Measurements from ENCODE around the gene PPM1E. TPM values are rescaled to one million over a fixed set of nuclear protein-coding genes. Genes with fewer than 3 reads are reported as not detected.

Gene PPM1E
- total and polyA plus RNA-seq, 2 of the 8 experiments (the other 6 are each of a cell fraction or from before 2014, with no cell fraction given), result 5.0 to 10.4 TPM

DNA sequence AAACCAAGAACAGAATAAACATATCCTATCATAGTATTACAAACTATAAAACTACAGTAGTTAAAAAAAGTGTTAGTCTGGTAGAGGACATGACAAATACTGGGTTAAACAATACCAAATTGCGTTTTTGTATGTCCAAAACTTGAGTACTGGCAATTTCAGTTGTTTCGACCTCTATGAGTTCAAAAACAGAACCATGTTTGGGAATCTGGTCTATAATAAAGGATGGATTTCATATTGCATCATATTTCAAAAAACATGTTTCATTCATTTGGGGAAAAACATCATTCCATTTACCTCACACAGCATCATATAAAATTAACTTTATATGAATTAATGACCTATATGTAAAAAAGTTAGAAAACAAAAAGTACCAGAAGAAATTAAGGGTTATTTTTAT lies 269.3 kb downstream of the PPM1E start:
- ChIA-PET POLR2A (ENCODE audit: partially characterized antibody) (no interaction called here), CTCF (ENCODE audit: partially characterized antibody) (no interaction called here)
- Histone ChIP-seq H3K4me3 (ENCODE audit: extremely low read depth in 1 of 4, insufficient read depth in 2 of 4, low read depth in 3 of 4, low read length in 4 of 4) (no peak overlapping the region), H3K23ac (ENCODE audit: insufficient read length) (no peak overlapping the region), H2BK12ac (ENCODE audit: low read depth, low read length) (no peak overlapping the region), H3K27ac (ENCODE audit: low read depth, low read length) (no peak overlapping the region), H3K4me1 (replicated peaks in 1 of 4; ENCODE audit: control insufficient read depth in 3 of 4, insufficient read depth in 4 of 4, low read length in 3 of 4) (no peaks in the 10 kb centered on the region), H3K4me2 (ENCODE audit: insufficient read depth in 1 of 2, low read depth in 2 of 2, low read length in 2 of 2) (no peak overlapping the region), H3K14ac (ENCODE audit: insufficient read length) (no peak overlapping the region), H2AK5ac (ENCODE audit: low read depth, low read length) (no peak overlapping the region), H2BK15ac (ENCODE audit: low read length) (no peak overlapping the region), H3K9ac (replicated peaks in 1 of 4; ENCODE audit: extremely low read depth in 1 of 4, low read depth in 3 of 4, low read length in 3 of 4) (no peak overlapping the region), H3K23me2 (ENCODE audit: low read depth, low read length) (no peaks in the 10 kb centered on the region), H2AFZ (ENCODE audit: low read length) (no peak overlapping the region), H3K27me3 (replicated peaks in 1 of 4; ENCODE audit: control insufficient read depth in 3 of 4, extremely low read depth in 1 of 4, insufficient read depth in 3 of 4, low read length in 3 of 4) (no peaks in the 10 kb centered on the region), H3K79me1 (ENCODE audit: low read depth, low read length) (no peaks in the 10 kb centered on the region; the same call in none of the 2 replicates), H3K18ac (ENCODE audit: extremely low read depth, low read length) (no peak overlapping the region), H4K8ac (ENCODE audit: extremely low read depth, insufficient read depth, low read length) (no peak overlapping the region), H4K5ac (ENCODE audit: insufficient read length, low read depth, low read length) (no peak overlapping the region), H3K79me2 (ENCODE audit: control insufficient read depth in 1 of 2, insufficient read depth in 2 of 2, low read length in 2 of 2) (no peaks in the 10 kb centered on the region), H3K9me3 (ENCODE audit: insufficient read depth in 2 of 2, low read depth in 1 of 2, low read length in 1 of 2) (peaks cover 0 to 3% of the 10 kb centered on the region in 2 experiments; a peak in 1 of 4 replicates), H4K91ac (replicated peaks; ENCODE audit: insufficient read length, low read length) (no peak overlapping the region), H2BK120ac (replicated peaks; ENCODE audit: low read depth, low read length) (no peak overlapping the region), H2BK20ac (ENCODE audit: low read length) (no peak overlapping the region), H3K36me3 (ENCODE audit: control insufficient read depth in 2 of 4, insufficient read depth in 4 of 4, low read length in 3 of 4) (peaks cover 3 to 14% (median 8%) of the 10 kb centered on the region in 4 experiments; a peak in 6 of 8 replicates), H2BK5ac (ENCODE audit: low read depth, low read length) (no peak overlapping the region), H3K56ac (replicated peaks; ENCODE audit: insufficient read length, low read depth, low read length) (no peak overlapping the region), H4K20me1 (replicated peaks in 1 of 2; ENCODE audit: control insufficient read depth in 1 of 2, insufficient read depth in 2 of 2, low read length in 2 of 2) (no peaks in the 10 kb centered on the region), H3K4ac (replicated peaks; ENCODE audit: insufficient read length, low read depth, low read length) (no peak overlapping the region)
- DNase-seq (ENCODE audit: low read depth in 1 of 2, low spot score in 2 of 2), result no peak
- WGBS, 2 experiments (ENCODE audit: extremely low coverage in 1 of 2, insufficient coverage in 1 of 2, insufficient read length in 1 of 2, insufficient replicate concordance in 2 of 2, low coverage in 1 of 2, low lambda C conversion rate in 2 of 2, missing lambda C conversion rate in 1 of 2), result 95% methylated on average over 2 of the region's 2 CpGs; no CpG with 5 or more reads in 1 of the 2 experiments
- FAIRE-seq, result no peak
- TF ChIP-seq BRCA1 (IDR thresholded peaks at IDR 0.05; ENCODE audit: low read depth, low read length) (no peak), SUZ12 (IDR thresholded peaks at IDR 0.05; ENCODE audit: low read length) (no peak), CBX8 (IDR thresholded peaks at IDR 0.05; ENCODE audit: borderline replicate concordance, low read depth, low read length) (no peak), TAF1 (IDR thresholded peaks at IDR 0.05; ENCODE audit: low read depth, low read length) (no peak), CEBPB (IDR thresholded peaks at IDR 0.05; ENCODE audit: low read depth, low read length) (no peak), EZH2 (IDR thresholded peaks at IDR 0.05; ENCODE audit: low read depth, low read length, severe bottlenecking) (no peak), SIX5 (IDR thresholded peaks at IDR 0.05; ENCODE audit: low read depth, low read length) (no peak), RXRA (IDR thresholded peaks at IDR 0.05; ENCODE audit: insufficient read depth, low read depth, low read length) (no peak), SIN3A (conservative IDR thresholded peaks at IDR 0.05 in 1 of 2, IDR thresholded peaks at IDR 0.05 in 1 of 2; ENCODE audit: low read depth in 1 of 2, low read length in 2 of 2) (no peak), CHD2 (IDR thresholded peaks at IDR 0.05; ENCODE audit: low read length) (no peak)
- TF ChIP-seq, protein P1, sequence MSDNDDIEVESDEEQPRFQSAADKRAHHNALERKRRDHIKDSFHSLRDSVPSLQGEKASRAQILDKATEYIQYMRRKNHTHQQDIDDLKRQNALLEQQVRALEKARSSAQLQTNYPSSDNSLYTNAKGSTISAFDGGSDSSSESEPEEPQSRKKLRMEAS (IDR thresholded peaks at IDR 0.05), result no peak

Data from H1 (cell line).